Osteocyte (in vitro differentiated cells): ENCODE data around the gene DNAH2. TPM values are rescaled to one million over a fixed set of nuclear protein-coding genes. Genes with fewer than 3 reads are reported as not detected.

Experiments
- DNase-seq: peaks from one replicate; pipeline ENCODE4 v3.0.0; 2021; ENCODE audit warnings: mixed read lengths; ENCODE audit not compliant: unreplicated experiment; ENCODE audit errors: extremely low spot score
- H3K27ac Mint-ChIP-seq: one replicate; pipeline ENCODE4 v1.8.0; 2021; ENCODE audit warnings: mild to moderate bottlenecking, mixed read lengths; ENCODE audit not compliant: unreplicated experiment
- H3K27me3 Mint-ChIP-seq: one replicate; pipeline ENCODE4 v1.8.0; 2021; ENCODE audit warnings: mixed read lengths; ENCODE audit not compliant: unreplicated experiment
- H3K36me3 Mint-ChIP-seq: one replicate; pipeline ENCODE4 v1.8.0; 2021; ENCODE audit warnings: mixed read lengths; ENCODE audit not compliant: unreplicated experiment
- H3K4me1 Mint-ChIP-seq: one replicate; pipeline ENCODE4 v1.8.0; 2021; ENCODE audit warnings: mixed read lengths; ENCODE audit not compliant: unreplicated experiment
- H3K4me3 Mint-ChIP-seq: one replicate; pipeline ENCODE4 v1.8.0; 2021; ENCODE audit warnings: mild to moderate bottlenecking, moderate library complexity, mixed read lengths; ENCODE audit not compliant: unreplicated experiment
- H3K9me3 Mint-ChIP-seq: one replicate; pipeline ENCODE4 v1.8.0; 2021; ENCODE audit warnings: mixed read lengths; ENCODE audit not compliant: unreplicated experiment
- total RNA-seq: library from RNA; stranded (reverse); gene quantifications from 2 replicates; pipeline ENCODE4 v1.2.1, GENCODE V29; 2021
- TF ChIP-seq, protein P1 (sequence below): fragments of 200-600 bp; sonication (generic); IDR thresholded peaks from 2 replicates; pipeline ENCODE4 v1.5.0; 2021; ENCODE audit warnings: antibody characterized with exemption, mild to moderate bottlenecking, moderate library complexity

The DNAH2 gene
- total RNA-seq, 1 donor from 2014 or later, result 0.03 TPM

- Mint-ChIP-seq H3K27me3 (peaks cover 43% of the 10 kb centered on the region), H3K4me3 (peak overlapping the region; percentile 92), H3K4me1 (peaks cover 21% of the 10 kb centered on the region), H3K36me3 (no peaks in the 10 kb centered on the region), H3K27ac (no peak overlapping the region), H3K9me3 (no peaks in the 10 kb centered on the region)
- TF ChIP-seq, protein P1, sequence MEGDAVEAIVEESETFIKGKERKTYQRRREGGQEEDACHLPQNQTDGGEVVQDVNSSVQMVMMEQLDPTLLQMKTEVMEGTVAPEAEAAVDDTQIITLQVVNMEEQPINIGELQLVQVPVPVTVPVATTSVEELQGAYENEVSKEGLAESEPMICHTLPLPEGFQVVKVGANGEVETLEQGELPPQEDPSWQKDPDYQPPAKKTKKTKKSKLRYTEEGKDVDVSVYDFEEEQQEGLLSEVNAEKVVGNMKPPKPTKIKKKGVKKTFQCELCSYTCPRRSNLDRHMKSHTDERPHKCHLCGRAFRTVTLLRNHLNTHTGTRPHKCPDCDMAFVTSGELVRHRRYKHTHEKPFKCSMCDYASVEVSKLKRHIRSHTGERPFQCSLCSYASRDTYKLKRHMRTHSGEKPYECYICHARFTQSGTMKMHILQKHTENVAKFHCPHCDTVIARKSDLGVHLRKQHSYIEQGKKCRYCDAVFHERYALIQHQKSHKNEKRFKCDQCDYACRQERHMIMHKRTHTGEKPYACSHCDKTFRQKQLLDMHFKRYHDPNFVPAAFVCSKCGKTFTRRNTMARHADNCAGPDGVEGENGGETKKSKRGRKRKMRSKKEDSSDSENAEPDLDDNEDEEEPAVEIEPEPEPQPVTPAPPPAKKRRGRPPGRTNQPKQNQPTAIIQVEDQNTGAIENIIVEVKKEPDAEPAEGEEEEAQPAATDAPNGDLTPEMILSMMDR, result no peak
- DNase-seq, result no peak
These were observed 309 bp downstream of the DNAH2 start for GRCh38 chr17:7717756-7718350.

DNA sequence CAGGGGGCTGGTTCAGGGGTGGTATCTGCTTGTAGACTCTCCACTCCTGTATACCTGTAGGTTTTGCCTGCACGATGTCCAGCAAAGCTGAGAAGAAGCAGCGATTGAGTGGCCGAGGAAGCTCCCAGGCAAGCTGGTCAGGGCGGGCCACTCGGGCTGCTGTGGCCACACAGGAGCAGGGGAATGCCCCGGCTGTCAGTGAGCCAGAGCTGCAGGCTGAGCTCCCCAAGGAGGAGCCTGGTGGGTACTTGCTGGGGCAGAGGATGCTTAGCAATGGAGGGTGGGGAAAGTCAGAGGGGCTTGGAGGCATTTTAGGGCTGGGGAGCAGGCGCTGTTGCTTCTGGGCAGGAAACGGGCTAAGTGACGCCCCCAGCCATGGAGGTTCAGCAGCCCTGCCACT lies 2.1 kb downstream of the DNAH2 start:
- TF ChIP-seq, protein P1, result no peak
- Mint-ChIP-seq H3K4me3 (no peak overlapping the region), H3K36me3 (no peaks in the 10 kb centered on the region), H3K27ac (no peak overlapping the region), H3K9me3 (no peaks in the 10 kb centered on the region), H3K4me1 (peaks cover 21% of the 10 kb centered on the region), H3K27me3 (peaks cover 42% of the 10 kb centered on the region)
- DNase-seq, result no peak

DNA sequence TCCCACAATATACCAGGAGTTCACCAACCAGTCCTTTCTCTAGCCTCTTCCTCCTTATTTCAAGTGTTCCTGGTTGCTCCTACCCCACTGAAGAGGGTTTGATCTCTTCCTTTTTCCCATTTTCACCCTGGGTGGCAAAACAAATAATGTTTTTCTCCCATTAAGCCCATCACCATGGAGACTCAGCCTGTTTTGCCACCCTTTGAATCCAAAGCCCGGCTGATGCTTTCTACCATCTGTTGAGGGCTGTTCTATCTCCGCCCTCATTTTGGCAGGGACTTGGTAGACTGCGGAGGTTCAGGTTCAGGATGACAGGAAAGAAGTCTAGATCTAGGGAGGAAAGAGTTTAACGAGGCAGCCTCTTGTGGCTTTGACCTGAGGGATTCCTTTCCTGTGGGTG lies 2.6 kb downstream of the DNAH2 start:
- Mint-ChIP-seq H3K27ac (no peak overlapping the region), H3K36me3 (no peaks in the 10 kb centered on the region), H3K4me3 (no peak overlapping the region), H3K9me3 (no peaks in the 10 kb centered on the region), H3K27me3 (peaks cover 42% of the 10 kb centered on the region), H3K4me1 (peaks cover 21% of the 10 kb centered on the region)
- DNase-seq, result no peak
- TF ChIP-seq, protein P1, result no peak

GRCh38 chr17:7721612-7722011 lies 4.1 kb downstream of the DNAH2 start:
- Mint-ChIP-seq H3K36me3 (no peaks in the 10 kb centered on the region), H3K4me3 (no peak overlapping the region)

GRCh38 chr17:7727886-7728285 lies 10.3 kb downstream of the DNAH2 start:
- Mint-ChIP-seq H3K27ac (no peak overlapping the region), H3K27me3 (peaks cover 33% of the 10 kb centered on the region), H3K4me3 (no peak overlapping the region), H3K36me3 (no peaks in the 10 kb centered on the region), H3K4me1 (no peaks in the 10 kb centered on the region), H3K9me3 (no peaks in the 10 kb centered on the region)
- no peak for DNase-seq
- TF ChIP-seq, protein P1, result no peak

More at GRCh38 chr17:7721612-7722011, 4.1 kb downstream of the DNAH2 start:
- TF ChIP-seq, protein P1, result no peak
- H3K9me3 Mint-ChIP-seq, result no peaks in the 10 kb centered on the region
- H3K4me1 Mint-ChIP-seq, result peaks cover 17% of the 10 kb centered on the region
- peaks cover 42% of the 10 kb centered on the region for H3K27me3 Mint-ChIP-seq
- no peak for DNase-seq
- H3K27ac Mint-ChIP-seq, result no peak overlapping the region
